Raji (cell line): ENCODE data around the gene CTF1.

Experiments
- POLR2A ChIP-seq: IDR thresholded peaks from 2 replicates; pipeline ENCODE4 v1.6.1; 2011; ENCODE audit warnings: low read depth, low read length, control low read depth; ENCODE audit not compliant: insufficient read depth

Gene CTF1

GRCh38 chr16:30882429-30883310 is 13.7 kb upstream of the CTF1 start:
- no peak for TF ChIP-seq POLR2A

DNA sequence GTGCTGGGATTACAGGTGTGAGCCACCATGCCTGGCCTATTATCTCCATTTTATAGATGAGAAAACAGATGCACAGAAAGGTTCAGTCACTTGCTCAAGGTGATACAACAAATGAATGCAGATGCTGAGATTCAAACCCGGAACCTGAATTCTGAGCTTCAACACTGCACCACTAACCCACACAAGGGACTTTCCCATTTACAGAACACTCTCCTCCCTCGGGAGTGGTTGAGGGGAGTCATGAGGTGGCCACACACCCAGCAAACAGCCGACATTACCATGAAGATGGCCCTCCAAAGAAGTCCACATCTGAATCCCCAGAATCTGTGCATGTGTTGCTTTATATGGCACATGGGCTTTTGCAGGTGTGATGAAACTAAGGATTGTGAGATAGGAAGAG is 11.7 kb upstream of the CTF1 start:
- TF ChIP-seq POLR2A = no peak

GRCh38 chr16:30885196-30885595 is 11.2 kb upstream of the CTF1 start:
- TF ChIP-seq POLR2A = no peak

DNA sequence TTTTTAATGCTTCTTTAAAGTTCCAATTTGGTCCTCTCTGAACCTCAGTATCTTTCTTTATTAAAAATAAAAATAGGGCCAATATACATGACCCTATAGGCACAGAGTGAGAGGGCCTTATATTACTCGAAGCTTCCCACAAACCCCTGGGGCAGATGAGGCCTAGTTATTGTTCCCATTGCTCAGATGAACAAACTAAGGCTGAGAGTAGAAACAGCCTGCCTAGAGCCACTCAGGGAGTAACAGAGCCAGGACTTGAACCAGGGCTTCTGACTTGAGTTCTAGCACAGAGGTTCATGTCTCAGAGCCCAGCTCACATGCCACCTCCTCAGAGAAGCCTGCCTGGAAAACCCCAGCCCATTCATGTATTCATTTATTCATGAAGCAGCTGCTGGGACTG is 10.3 kb upstream of the CTF1 start:
- no peak for TF ChIP-seq POLR2A

DNA sequence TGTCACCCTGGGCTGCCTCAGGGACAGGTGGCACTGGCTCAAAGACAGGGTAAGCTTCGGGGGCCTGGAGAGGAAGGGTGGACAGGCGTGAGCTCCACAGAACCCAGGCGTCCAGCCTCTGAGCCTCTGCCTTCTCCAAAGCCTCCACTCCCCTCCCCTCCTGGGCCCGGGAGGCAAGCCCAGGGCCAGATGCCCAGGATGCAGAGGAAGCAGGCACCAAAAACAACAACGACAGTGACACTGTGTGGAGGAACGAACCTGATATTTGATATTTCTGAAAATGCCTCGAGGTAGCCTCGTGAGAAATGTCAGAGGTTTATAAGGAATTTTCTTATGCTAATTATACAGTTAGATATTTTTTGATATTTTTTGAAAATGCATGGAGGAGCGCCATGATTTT is 8.5 kb upstream of the CTF1 start:
- no peak for TF ChIP-seq POLR2A

DNA sequence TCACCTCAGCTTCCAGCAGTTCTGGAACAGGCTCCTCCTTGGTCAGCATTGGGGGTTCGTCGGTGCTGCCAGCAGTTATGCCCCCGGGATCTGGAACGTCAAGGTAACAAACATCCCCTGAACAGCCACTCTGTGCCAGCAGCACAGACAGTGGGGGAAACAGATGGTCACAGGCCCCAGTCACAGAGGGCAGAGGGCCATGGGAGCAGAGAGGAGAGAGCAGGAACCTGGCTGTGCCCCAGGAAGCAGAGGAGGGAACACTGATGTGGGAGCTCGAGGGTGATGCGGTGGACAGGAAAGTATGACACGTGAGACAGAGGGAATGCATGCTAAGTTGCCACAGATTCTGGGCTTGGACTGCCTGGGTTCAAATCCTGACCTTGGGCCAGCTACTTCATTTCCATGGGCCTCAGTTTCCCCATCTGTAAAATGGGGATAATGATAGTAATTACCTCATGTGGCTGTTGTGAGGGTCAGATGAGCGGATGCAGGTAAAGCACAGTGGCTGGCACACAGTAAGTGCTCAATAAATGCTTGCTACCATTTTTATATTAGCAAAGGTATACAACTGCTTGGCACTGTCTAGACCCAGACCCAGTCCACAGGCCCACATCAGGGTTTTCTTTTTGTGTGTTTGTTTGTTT is 7.4 kb upstream of the CTF1 start:
- TF ChIP-seq POLR2A = no peak

- no peak for TF ChIP-seq POLR2A
Observed at GRCh38 chr16:30889721-30890120, 6.7 kb upstream of the CTF1 start.

DNA sequence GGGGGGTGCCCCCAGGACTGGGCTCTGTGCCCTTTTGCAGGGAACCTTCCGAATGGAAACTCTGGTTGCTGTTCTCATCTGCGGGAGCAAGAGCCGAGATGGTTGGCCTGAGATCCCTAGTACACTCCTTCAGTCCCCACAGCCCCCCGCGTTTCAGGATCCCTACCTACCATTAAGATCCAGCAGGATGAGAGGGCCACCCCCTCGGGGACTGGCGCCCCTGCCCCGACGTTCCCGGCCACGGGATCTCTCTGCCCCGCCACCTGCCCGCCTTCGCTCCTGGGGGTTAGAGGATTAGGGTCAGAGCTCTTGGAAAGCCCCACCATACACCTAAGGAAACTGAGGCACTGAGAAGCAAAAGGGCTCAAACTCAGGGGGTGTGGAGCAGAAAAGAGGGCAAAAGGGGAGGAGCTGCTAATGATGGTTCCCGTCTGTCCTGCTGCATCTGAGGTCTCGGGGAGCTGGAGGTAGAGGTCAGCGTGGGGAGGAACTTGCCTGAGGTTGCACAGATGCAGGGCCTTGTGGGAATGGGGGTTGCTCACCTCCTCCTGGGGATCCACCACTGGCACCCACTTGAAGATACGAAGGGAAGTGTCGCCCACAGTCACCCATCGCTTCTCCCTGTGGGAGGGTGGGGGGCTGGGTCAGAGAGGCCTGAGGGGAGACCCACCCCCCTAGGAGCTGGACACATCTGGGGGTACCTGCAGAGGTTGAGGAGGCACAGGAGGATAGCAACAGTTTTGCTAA is 3.6 kb upstream of the CTF1 start:
- TF ChIP-seq POLR2A = no peak

GRCh38 chr16:30893417-30893743 is 3.0 kb upstream of the CTF1 start:
- TF ChIP-seq POLR2A = no peak

DNA sequence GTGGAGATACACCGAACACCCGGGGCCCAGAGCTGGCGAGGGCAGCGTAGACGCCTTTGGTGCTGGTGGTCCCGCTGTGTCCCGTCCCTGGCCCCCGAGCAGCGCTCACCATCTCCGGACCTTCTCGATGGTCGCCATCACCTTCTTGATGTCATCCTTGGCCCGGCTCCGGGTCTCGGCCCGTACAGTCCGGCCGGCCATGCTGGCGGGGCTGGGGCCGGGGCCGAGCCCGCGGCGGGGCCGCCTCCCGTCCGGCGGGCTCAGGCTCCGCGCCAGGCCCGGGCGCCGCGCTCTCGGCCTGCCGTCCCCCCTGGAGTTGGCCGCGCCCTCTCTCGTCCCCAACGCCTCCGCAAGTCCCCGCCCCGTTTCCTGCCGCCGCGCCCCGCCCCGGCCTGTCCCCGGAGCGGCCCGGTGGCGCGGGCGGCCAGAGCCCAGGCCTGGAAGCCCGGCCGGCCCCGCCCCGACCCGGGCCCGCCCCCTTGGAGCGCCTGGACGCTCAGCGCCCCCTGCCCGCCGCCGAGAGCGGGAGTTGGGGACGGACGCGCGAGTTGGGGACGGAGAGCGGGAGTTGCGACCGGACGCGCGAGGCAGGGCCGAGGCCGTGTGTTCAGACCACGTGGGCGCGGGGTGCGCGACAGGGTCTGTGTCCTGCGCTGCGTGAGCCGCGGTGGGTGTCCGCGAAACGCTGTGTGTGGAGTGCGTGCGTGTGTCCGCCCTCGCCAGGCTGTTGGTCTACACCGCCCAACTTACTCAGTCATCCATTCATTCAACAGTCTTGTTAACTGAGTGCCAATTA is 2.5 kb upstream of the CTF1 start, which contains the start of gene BCL7C:
Gene BCL7C (minus strand): TSS at position 334 of the 796 bp plus-strand sequence. CDS start 133 bp downstream, at position 201.
- peak; percentile 76 for TF ChIP-seq POLR2A

GRCh38 chr16:30894540-30895368 is 1.7 kb upstream of the CTF1 start:
- TF ChIP-seq POLR2A = no peak

GRCh38 chr16:30895627-30896260 is 670 bp upstream of the CTF1 start:
- TF ChIP-seq POLR2A = no peak

DNA sequence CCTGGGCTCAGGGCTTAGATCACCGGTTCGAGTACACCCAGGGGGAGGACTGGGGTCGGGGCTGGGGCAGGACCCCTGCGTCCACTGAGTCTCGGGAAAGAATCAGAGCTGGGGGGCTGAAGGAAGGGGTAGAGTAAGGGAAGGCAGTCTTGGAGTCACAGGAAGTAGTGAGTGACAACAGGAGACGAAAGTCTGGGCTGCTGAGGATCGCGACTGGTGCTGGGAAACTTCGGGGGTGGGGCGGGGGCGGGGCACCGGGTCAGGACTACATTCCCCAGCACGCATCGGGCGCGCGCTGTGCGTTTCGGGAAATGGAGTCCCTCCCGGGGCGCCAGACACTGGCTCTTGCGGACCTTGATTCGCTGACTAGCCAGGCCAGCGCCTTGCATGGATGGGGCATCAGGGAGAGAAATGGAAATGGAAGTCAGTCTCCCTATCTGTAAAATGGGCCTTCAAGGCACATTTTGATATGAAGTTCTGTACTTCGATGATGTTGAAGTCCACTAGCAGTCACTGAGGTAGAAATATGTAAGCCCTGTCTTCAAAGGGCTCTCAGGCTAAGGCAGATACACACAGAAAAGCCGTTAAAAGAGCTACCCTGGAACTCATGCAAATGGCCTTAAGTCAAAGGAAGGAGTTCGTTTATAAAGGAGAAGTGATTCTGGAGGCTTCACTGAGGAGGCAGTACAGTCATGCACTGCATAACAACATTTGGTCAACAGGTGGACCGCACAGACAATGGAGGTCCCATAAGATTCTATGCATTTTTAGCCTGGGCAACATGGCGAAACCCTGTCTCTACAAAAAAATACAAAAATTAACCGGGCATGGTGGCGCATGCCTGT is 697 bp downstream of the CTF1 start:
- peak; percentile 52; the same call in 1 of the 2 replicates for TF ChIP-seq POLR2A

DNA sequence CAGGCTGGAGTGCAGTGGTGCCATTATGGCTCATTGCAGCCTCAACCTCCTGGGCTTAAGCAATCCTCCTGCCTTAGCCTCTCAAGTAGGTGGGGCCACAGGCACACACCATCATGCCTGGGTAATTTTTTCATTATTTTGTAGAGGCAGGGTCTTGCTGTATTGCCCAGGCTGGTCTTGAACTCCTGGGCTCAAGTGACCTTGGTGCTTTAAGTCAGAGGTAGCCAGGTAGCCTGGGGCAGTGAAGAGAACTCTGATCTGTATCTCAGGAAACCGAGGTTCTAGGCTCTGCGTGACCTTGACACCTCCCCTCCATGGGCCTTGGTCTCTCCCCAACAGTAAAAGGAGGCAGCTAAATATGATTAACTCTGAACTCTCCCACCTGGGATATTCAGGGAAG is 3.4 kb downstream of the CTF1 start:
- TF ChIP-seq POLR2A = no peak
